Neutrophil (primary cell): ENCODE data around the gene MYO5A.

Experiments
- H3K27ac ChIP-seq: fragments of 200-600 bp; sonication (generic); 2 replicates; pipeline ENCODE4 v1.5.1; 2016; ENCODE audit warnings: mild to moderate bottlenecking, moderate library complexity
- H3K27me3 ChIP-seq: fragments of 200-600 bp; sonication (generic); 2 replicates; pipeline ENCODE4 v1.6.0; 2016; ENCODE audit warnings: mild to moderate bottlenecking
- H3K36me3 ChIP-seq: fragments of 200-600 bp; sonication (generic); 2 replicates; pipeline ENCODE4 v1.5.1; 2017
- H3K4me1 ChIP-seq, 2 experiments: fragments of 200-600 bp in 1 of 2; sonication (generic) in 1 of 2; 1 replicate in 1 of 2; 2 replicates in 1 of 2; pipeline versions ENCODE4 v1.5.1 to v1.6.1; 2013 to 2016; ENCODE audit warnings: low read depth in 1 of 2, low read length in 1 of 2, mild to moderate bottlenecking in 1 of 2, moderate library complexity in 1 of 2; ENCODE audit not compliant: control insufficient read depth in 1 of 2, insufficient read depth in 1 of 2
- H3K4me3 ChIP-seq, 2 experiments: fragments of 200-600 bp in 1 of 2; sonication (generic) in 1 of 2; 1 replicate in 1 of 2; 2 replicates in 1 of 2; pipeline ENCODE4 v1.5.1; 2013 to 2016; ENCODE audit warnings: low read depth in 1 of 2, low read length in 1 of 2, mild to moderate bottlenecking in 1 of 2, moderate library complexity in 1 of 2
- H3K9me3 ChIP-seq: fragments of 200-600 bp; sonication (generic); 2 replicates; pipeline ENCODE4 v1.5.1; 2016
- TF ChIP-seq, protein P1 (sequence below): fragments of 200-600 bp; sonication (generic); IDR thresholded peaks from 2 replicates; pipeline ENCODE4 v1.5.1; 2016; ENCODE audit warnings: antibody characterized with exemption

Gene MYO5A

DNA sequence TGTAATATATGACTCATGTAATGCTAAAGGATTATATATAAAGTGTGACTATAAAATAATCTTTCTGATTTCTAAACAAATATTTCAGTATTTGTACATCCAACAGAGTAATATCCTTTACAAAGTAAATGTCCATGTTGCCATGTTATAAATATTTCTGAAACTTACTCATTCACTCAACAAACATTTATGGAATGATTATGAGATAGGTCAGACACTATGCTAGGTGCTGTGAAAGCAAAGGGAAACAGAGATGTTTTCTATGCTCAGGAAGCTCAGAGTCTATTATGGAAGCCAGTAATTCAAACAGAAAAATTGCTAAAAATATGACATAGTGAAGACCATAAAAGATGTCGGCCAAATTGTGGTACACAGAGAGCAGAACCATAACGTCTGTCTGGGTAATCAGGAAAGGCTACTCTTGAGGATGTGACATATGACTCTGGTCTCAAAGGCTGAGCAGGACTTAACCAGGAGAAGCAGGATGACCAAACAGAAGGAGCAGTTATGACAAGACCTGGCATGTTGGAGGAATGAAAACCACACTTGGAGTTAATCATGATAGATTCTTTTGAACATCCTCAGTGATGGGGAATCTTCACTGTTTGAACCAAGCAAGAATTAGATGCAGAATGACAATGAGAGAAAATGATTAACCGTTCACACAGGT, 194.1 kb downstream of the MYO5A start:
- Histone ChIP-seq H3K9me3 (no peaks in the 10 kb centered on the region), H3K27me3 (no peaks in the 10 kb centered on the region), H3K36me3 (peaks cover 92% of the 10 kb centered on the region), H3K27ac (no peak overlapping the region), H3K4me1 (no peaks in the 10 kb centered on the region), H3K4me3 (no peak overlapping the region)
- TF ChIP-seq, protein P1, sequence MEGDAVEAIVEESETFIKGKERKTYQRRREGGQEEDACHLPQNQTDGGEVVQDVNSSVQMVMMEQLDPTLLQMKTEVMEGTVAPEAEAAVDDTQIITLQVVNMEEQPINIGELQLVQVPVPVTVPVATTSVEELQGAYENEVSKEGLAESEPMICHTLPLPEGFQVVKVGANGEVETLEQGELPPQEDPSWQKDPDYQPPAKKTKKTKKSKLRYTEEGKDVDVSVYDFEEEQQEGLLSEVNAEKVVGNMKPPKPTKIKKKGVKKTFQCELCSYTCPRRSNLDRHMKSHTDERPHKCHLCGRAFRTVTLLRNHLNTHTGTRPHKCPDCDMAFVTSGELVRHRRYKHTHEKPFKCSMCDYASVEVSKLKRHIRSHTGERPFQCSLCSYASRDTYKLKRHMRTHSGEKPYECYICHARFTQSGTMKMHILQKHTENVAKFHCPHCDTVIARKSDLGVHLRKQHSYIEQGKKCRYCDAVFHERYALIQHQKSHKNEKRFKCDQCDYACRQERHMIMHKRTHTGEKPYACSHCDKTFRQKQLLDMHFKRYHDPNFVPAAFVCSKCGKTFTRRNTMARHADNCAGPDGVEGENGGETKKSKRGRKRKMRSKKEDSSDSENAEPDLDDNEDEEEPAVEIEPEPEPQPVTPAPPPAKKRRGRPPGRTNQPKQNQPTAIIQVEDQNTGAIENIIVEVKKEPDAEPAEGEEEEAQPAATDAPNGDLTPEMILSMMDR = no peak

DNA sequence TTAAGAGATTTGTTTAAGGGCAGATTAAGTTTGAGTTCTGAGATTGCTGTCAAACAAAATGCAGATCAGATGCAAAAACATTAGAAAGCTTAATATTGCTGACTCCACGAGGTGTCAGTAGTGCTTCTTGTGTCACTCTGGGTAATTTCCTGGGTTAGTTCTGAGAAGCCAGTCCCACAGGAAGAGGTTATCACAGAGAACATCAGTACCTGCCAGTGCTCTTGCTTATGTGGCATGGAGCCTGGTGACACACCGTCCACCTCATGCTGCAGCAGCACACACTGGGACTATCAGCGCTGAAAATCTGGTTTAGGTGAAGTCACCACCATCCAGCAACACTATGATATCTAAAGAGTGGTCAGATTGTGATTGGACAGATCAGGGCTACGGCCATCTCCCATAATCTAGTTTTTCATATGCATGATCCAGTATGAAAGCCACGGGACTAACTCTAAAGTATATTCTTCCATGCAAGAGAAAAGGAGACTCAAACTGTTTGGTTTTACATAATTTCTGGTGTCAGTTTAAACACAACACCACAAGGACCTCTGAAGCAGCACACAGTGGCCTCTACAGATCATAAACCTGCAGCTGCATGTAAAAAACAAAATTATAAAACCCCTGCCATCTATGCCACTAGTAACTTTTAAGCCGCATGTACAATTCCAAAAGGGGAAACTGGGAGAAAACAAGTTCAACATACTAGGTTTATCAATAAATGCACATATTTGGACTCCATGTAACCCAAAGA, 197.0 kb downstream of the MYO5A start:
- Histone ChIP-seq H3K27ac (no peak overlapping the region), H3K27me3 (no peaks in the 10 kb centered on the region), H3K36me3 (peaks cover 95% of the 10 kb centered on the region), H3K4me1 (no peaks in the 10 kb centered on the region), H3K4me3 (no peak overlapping the region), H3K9me3 (no peaks in the 10 kb centered on the region)
- TF ChIP-seq, protein P1 = no peak

DNA sequence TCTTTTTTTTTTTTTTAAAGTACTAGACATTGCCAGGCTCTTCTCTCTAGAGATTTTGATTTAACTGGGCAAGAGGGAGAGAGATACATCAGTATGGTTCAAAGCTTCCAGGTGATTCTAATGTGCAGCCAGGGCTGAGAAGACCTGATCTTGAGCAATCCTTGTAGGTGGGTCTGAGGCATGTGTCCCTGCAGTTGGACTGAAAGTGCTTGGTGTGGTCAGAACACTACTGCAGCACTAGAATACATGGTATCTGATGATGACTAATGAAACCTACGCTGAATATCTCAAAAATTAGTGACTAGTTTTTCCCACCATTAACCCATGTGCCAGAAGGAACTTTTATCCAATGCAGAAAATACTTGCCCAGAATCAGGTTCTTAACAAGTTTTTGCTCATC, 198.7 kb downstream of the MYO5A start:
- Histone ChIP-seq H3K4me3 (no peak overlapping the region), H3K9me3 (no peaks in the 10 kb centered on the region), H3K4me1 (no peaks in the 10 kb centered on the region), H3K27ac (no peak overlapping the region), H3K36me3 (peaks cover 96% of the 10 kb centered on the region), H3K27me3 (no peaks in the 10 kb centered on the region)
- TF ChIP-seq, protein P1 = no peak

DNA sequence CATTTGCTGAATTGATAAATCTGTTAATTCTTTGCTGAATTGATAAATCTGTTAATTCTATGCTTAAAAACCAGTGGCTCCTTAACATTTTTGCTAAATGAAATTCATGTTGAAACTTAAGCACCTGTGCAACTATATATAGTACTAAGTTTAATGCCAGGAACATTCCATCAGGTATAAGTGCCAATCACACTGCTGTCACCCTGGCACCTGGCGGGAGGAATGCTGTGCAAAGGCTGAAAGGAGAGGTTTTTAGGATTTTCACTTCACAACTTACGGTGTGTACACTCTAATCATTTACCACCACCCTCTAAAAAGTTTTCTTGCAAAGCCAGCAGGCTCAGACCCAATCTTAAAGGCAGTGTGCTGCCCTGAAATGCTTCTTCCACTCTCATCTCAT, 199.5 kb downstream of the MYO5A start:
- Histone ChIP-seq H3K4me1 (no peaks in the 10 kb centered on the region), H3K9me3 (no peaks in the 10 kb centered on the region), H3K36me3 (peaks cover 94% of the 10 kb centered on the region), H3K4me3 (no peak overlapping the region), H3K27me3 (no peaks in the 10 kb centered on the region), H3K27ac (no peak overlapping the region)
- TF ChIP-seq, protein P1 = no peak

DNA sequence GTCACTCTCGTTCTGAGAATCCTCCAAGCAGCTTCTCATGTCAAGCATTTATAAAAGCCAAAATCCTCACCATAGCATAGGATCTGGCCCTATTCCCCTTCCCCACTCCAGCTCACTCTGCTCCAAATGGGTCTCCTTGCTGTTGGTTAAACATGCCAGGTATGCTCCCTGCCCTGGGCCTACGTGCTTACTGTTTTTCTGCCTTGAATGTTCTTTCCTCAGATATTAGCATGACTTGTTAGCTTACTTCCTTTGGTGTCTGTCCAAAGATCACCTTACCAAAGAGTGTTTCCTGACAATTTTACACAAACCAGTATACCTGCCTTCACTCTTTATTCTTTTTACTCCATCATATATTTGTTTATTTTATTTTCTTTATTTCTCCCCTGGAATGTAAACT, 200.0 kb downstream of the MYO5A start:
- no peaks in the 10 kb centered on the region for H3K27me3 ChIP-seq
- no peak overlapping the region for H3K4me3 ChIP-seq
- H3K27ac ChIP-seq = no peak overlapping the region
- no peaks in the 10 kb centered on the region for H3K4me1 ChIP-seq
- TF ChIP-seq, protein P1 = no peak
- peaks cover 94% of the 10 kb centered on the region for H3K36me3 ChIP-seq
- H3K9me3 ChIP-seq = no peaks in the 10 kb centered on the region
